OCI-M2 (cell line): ENCODE results near the gene NOXA1.
"Not testable (repeated sequence)": the region's sequence is repeated elsewhere in the genome, so short reads cannot be mapped to it uniquely, and the experiment has no call there.

ENCODE experiments used
- DNase-seq: peaks from one replicate; lab custom pipeline; 2025; ENCODE audit not compliant: unreplicated experiment; lab: John Stamatoyannopoulos, UW

Gene NOXA1, protein sequence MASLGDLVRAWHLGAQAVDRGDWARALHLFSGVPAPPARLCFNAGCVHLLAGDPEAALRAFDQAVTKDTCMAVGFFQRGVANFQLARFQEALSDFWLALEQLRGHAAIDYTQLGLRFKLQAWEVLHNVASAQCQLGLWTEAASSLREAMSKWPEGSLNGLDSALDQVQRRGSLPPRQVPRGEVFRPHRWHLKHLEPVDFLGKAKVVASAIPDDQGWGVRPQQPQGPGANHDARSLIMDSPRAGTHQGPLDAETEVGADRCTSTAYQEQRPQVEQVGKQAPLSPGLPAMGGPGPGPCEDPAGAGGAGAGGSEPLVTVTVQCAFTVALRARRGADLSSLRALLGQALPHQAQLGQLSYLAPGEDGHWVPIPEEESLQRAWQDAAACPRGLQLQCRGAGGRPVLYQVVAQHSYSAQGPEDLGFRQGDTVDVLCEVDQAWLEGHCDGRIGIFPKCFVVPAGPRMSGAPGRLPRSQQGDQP

DNA sequence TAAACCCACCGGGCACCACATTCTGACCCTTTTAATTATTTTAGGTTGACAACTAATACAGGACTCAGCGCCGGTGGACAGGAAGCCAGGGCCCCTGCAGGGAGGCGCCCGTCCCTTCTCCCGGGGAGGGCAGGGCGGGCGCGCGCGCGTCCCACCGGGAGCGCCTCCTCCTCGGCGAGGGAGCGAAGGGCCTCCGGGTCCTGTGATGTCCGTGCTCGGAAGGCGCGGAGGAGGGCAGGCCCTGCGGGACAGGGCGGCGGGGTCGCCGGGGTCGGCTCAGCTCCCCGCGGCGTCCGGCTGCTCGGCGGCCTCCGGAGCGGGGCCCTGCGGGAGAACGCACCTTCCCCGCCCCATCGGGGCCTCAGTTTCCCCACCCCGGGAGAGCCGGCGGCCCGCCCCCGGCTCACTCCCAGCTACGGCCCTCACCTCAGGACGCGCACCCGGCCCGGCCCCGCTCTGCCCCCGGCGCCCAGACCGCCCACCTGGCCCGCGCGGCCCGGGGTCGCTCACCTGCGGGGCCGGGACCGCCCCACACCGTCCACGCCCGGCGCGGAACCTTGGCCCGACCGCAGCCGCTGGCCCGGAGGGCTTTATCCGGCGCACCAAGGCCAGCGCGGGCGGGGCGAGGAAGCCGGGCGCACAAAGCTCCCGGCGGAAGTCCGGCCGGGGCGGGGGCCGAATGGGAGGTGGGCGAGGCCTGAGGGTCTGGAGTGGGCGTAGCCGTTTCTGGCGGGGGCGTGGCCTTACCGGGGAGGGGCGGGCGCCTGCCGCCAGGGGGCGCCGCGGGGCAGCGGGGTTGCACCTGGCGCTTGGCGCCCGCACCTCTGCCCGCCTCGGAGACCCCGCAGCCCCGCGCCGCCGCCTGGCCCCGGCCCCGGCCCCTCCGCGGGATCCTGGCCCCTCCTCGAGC, at the start of gene NOXA1, which contains the start of gene EXD3:
TSS of gene NOXA1 (plus strand) at position 790 of the 910 bp plus-strand sequence. CDS start 137 bp downstream, outside the sequence.
TSS of gene EXD3 (minus strand) at position 559 of the 910 bp plus-strand sequence. CDS start 27,805 bp downstream, outside the sequence.
- DNase-seq, result peak; percentile 30

DNA sequence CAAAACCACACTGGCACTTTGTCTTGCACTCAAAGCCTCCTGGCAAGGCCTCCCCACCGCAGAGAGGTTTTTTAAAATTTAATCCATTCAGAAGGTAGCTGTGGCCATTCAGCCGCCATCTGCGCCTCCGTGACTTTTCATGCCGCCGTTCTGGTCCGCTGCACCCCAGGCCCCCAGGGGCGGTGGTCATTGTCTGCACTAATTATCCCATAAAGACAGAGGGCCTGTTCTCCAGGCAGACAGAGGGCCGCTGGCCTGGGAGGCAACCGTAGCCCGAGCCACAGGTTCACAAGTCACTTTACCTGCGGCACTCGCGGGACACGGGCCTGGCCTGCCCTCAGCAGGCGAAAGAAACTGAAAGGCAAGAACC, 49.6 kb upstream of the NOXA1 start:
- no peak for DNase-seq

GRCh38 chr9:137374131-137374845, 48.9 kb upstream of the NOXA1 start:
- DNase-seq, result no peak

GRCh38 chr9:137375321-137376058, 47.7 kb upstream of the NOXA1 start:
- DNase-seq, result no peak

GRCh38 chr9:137376386-137376785, 46.8 kb upstream of the NOXA1 start:
- DNase-seq, result no peak

DNA sequence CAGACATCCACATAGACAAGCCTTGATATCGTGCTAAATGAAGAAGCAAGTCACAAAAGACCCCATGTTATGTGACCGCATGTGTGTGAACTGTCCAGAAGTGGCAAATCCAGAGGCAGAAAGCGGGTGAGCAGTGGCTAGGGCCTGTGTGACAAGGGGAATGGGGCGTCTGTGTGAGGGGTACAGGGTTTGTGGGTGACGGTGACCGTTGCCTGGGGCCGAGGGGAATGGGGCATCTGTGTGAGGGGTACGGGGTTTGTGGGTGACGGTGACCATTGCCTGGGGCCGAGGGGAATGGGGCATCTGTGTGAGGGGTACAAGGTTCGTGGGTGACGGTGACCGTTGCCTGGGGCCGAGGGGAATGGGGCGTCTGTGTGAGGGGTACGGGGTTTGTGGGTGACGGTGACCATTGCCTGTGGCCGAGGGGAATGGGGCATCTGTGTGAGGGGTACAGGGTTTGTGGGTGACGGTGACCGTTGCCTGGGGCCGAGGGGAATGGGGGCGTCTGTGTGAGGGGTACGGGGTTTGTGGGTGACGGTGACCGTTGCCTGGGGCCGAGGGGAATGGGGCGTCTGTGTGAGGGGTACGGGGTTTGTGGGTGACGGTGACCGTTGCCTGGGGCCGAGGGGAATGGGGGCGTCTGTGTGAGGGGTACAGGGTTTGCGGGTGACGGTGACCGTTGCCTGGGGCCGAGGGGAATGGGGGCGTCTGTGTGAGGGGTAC, 44.3 kb upstream of the NOXA1 start:
- DNase-seq, result not testable (repeated sequence)

GRCh38 chr9:137379761-137380161, 43.4 kb upstream of the NOXA1 start:
- DNase-seq, result no peak

- DNase-seq, result no peak
Observed at GRCh38 chr9:137380171-137380570, 43.0 kb upstream of the NOXA1 start.

- DNase-seq, result no peak
Observed at GRCh38 chr9:137380606-137381005, 42.6 kb upstream of the NOXA1 start.

- no peak for DNase-seq
Observed at GRCh38 chr9:137381501-137382443, 41.4 kb upstream of the NOXA1 start.

DNA sequence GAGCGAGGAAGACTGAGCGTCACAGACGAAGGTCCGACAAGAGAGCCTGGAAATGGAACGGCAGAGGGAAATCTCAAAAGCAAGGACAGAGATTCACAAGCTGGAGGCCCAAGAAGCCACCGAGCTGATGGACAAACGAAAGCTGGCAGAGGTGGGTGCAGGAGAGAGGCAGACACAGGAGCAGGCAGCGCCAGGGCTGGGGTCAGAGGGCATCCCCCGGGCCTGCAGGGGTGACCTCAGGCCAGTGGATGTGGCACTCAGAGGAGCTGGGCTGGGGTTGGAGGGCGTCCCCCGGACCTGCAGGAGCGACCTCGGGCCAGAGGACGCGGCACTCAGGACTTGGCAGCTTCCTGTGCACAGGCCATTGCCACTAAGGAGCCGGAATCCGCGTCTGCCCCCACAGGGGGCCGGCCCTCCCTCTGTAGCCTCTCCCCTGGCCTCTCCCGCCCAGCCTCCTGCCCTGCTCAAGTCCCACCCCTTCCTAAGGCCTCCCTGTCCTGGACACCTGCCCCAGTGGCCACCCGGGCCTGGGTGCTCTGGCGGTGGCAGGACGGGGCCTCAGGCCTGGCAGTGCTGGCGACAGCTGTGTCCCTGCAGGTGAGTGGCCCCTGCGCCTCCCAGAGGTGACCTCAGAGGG, 40.6 kb upstream of the NOXA1 start:
- DNase-seq, result no peak

GRCh38 chr9:137383081-137383783, 40.0 kb upstream of the NOXA1 start:
- no peak for DNase-seq

GRCh38 chr9:137383784-137384756, 39.1 kb upstream of the NOXA1 start:
- DNase-seq, result no peak

DNA sequence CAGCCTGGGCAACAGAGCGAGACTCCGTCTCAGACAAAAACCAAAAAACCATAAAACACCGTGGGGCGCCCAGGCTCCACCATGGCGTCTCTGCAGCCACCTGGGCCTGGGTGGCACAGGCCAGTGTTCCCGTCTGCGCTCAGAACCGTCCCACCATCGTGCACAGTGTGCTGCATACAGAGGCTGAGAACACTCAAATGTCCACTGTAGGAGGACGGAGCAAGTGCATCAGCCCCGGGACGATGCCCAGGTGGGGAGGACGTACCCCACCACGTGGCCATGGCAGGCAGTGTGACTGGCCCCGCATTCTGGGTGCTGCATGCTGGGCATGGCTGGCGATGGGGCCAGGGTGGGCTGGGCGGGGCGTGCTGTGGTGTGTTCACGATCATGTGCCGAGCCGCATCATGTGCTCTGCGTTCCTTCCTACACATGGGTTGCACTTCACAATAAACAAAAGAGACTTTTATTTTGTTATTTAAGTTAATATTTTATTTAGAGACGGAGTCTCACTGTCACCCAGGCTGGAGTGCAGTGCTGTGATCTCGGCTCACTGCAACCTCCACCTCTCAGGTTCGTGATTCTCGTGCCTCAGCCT, 38.0 kb upstream of the NOXA1 start:
- no peak for DNase-seq

DNA sequence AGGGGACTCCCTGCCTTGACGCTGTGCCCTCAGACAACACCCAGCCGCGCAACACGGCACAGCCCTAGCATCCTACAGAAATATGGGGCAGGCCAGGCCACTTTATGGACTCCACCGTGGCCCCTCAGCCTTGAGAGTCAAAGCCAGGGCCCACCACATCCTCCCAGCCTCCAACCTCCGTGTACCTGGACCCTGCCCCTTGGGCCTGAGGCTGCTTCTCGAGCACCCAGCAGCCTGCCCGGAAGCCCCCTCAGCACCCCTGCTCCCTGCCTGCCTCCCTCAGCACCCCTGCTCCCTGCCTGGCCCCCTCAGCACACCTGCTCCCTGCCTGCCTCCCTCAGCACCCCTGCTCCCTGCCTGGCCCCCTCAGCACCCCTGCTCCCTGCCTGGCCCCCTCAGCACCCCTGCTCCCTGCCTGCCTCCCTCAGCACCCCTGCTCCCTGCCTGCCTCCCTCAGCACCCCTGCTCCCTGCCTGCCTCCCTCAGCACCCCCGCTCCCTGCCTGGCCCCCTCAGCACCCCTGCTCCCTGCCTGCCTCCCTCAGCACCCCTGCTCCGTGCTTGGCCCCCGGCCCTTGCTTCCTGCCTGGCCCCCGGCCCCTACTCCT, 36.6 kb upstream of the NOXA1 start:
- DNase-seq, result not testable (repeated sequence)
